KMS-11 (cell line): ENCODE measurements around the gene HSD17B8.

Source experiments
- H2AFZ ChIP-seq: fragments of 200-600 bp; sonication (generic); 2 replicates; pipeline ENCODE4 v1.6.1; 2016; ENCODE audit warnings: antibody characterized with exemption, mixed run types, low read depth
- H3K27ac ChIP-seq: fragments of 200-600 bp; sonication (generic); 2 replicates; pipeline ENCODE4 v1.6.1; 2016; ENCODE audit warnings: mild to moderate bottlenecking, mixed run types
- H3K27me3 ChIP-seq: fragments of 200-600 bp; sonication (generic); 2 replicates; pipeline ENCODE4 v1.6.1; 2017; ENCODE audit warnings: mild to moderate bottlenecking, low read depth, mixed run types, moderate library complexity; ENCODE audit not compliant: insufficient read depth
- H3K36me3 ChIP-seq: fragments of 200-600 bp; sonication (generic); 2 replicates; pipeline ENCODE4 v1.6.1; 2017; ENCODE audit warnings: mild to moderate bottlenecking, mixed run types; ENCODE audit not compliant: insufficient read depth
- H3K4me1 ChIP-seq: fragments of 200-600 bp; sonication (generic); 2 replicates; pipeline ENCODE4 v1.6.1; 2016; ENCODE audit warnings: mild to moderate bottlenecking, low read depth, mixed run types; ENCODE audit not compliant: poor library complexity, severe bottlenecking
- H3K4me2 ChIP-seq: fragments of 200-600 bp; sonication (generic); 2 replicates; pipeline ENCODE4 v1.7.0; 2016; ENCODE audit warnings: mild to moderate bottlenecking, mixed run types
- H3K4me3 ChIP-seq: fragments of 200-600 bp; sonication (generic); IDR thresholded peaks from 2 replicates; pipeline ENCODE4 v1.6.1; 2017; ENCODE audit warnings: low read depth, low read length, mixed read lengths; ENCODE audit not compliant: insufficient read depth
- H3K79me2 ChIP-seq: fragments of 200-600 bp; sonication (generic); 2 replicates; pipeline ENCODE4 v1.6.1; 2016; ENCODE audit warnings: low read depth, mixed run types; ENCODE audit not compliant: insufficient read depth
- H3K9ac ChIP-seq: fragments of 200-600 bp; sonication (generic); 2 replicates; pipeline ENCODE4 v1.6.1; 2016; ENCODE audit warnings: mild to moderate bottlenecking, mixed run types
- H4K20me1 ChIP-seq: fragments of 200-600 bp; sonication (generic); 2 replicates; pipeline ENCODE4 v1.6.1; 2016; ENCODE audit warnings: mild to moderate bottlenecking, mixed run types; ENCODE audit not compliant: insufficient read depth
- TF ChIP-seq, protein P1 (sequence below): fragments of 200-600 bp; sonication (generic); conservative IDR thresholded peaks from 2 replicates; pipeline ENCODE4 v1.6.1; 2017; ENCODE audit warnings: low read depth, mild to moderate bottlenecking, antibody characterized with exemption, low read length, moderate library complexity, mixed read lengths

The HSD17B8 gene

GRCh38 chr6:33167374-33168283 lies 36.8 kb upstream of the HSD17B8 start:
- Histone ChIP-seq H4K20me1 (no peaks in the 10 kb centered on the region), H3K27me3 (no peaks in the 10 kb centered on the region), H3K4me3 (no peak overlapping the region), H3K9ac (no peak overlapping the region), H3K27ac (no peak overlapping the region), H3K4me2 (no peak overlapping the region), H3K36me3 (no peaks in the 10 kb centered on the region), H3K4me1 (no peaks in the 10 kb centered on the region), H3K79me2 (no peaks in the 10 kb centered on the region), H2AFZ (no peak overlapping the region)
- TF ChIP-seq, protein P1, sequence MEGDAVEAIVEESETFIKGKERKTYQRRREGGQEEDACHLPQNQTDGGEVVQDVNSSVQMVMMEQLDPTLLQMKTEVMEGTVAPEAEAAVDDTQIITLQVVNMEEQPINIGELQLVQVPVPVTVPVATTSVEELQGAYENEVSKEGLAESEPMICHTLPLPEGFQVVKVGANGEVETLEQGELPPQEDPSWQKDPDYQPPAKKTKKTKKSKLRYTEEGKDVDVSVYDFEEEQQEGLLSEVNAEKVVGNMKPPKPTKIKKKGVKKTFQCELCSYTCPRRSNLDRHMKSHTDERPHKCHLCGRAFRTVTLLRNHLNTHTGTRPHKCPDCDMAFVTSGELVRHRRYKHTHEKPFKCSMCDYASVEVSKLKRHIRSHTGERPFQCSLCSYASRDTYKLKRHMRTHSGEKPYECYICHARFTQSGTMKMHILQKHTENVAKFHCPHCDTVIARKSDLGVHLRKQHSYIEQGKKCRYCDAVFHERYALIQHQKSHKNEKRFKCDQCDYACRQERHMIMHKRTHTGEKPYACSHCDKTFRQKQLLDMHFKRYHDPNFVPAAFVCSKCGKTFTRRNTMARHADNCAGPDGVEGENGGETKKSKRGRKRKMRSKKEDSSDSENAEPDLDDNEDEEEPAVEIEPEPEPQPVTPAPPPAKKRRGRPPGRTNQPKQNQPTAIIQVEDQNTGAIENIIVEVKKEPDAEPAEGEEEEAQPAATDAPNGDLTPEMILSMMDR = no peak

GRCh38 chr6:33168284-33168601 lies 36.2 kb upstream of the HSD17B8 start:
- no peak overlapping the region for H2AFZ ChIP-seq
- TF ChIP-seq, protein P1 = no peak
- H3K27me3 ChIP-seq = no peaks in the 10 kb centered on the region
- H4K20me1 ChIP-seq = no peaks in the 10 kb centered on the region
- no peak overlapping the region for H3K27ac ChIP-seq
- no peaks in the 10 kb centered on the region for H3K4me1 ChIP-seq
- H3K9ac ChIP-seq = no peak overlapping the region
- no peaks in the 10 kb centered on the region for H3K36me3 ChIP-seq
- H3K79me2 ChIP-seq = no peaks in the 10 kb centered on the region
- H3K4me3 ChIP-seq = no peak overlapping the region
- H3K4me2 ChIP-seq = no peak overlapping the region

DNA sequence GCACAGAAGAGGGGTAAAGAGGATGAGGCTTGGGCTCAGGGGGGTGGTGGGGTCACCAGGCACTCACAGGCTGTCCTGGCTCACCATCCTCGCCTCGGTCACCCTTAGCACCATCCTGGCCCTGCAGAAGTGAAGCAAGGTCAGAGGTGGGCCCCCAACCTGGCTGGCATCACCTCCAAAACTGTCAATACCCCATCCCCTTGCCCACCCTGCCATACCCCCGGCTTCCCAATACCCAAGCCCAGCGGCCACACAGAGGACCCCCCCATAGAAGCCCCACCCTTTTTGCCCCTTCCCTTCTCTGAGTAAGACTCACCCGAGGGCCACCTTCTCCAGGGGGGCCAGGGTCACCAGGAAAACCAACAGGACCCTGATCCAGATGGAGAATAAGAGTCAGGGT lies 35.8 kb upstream of the HSD17B8 start:
- Histone ChIP-seq H2AFZ (no peak overlapping the region), H3K9ac (no peak overlapping the region), H4K20me1 (no peaks in the 10 kb centered on the region), H3K4me2 (no peak overlapping the region), H3K36me3 (no peaks in the 10 kb centered on the region), H3K4me3 (no peak overlapping the region), H3K79me2 (no peaks in the 10 kb centered on the region), H3K27me3 (no peaks in the 10 kb centered on the region), H3K4me1 (no peaks in the 10 kb centered on the region), H3K27ac (no peak overlapping the region)
- TF ChIP-seq, protein P1 = no peak

DNA sequence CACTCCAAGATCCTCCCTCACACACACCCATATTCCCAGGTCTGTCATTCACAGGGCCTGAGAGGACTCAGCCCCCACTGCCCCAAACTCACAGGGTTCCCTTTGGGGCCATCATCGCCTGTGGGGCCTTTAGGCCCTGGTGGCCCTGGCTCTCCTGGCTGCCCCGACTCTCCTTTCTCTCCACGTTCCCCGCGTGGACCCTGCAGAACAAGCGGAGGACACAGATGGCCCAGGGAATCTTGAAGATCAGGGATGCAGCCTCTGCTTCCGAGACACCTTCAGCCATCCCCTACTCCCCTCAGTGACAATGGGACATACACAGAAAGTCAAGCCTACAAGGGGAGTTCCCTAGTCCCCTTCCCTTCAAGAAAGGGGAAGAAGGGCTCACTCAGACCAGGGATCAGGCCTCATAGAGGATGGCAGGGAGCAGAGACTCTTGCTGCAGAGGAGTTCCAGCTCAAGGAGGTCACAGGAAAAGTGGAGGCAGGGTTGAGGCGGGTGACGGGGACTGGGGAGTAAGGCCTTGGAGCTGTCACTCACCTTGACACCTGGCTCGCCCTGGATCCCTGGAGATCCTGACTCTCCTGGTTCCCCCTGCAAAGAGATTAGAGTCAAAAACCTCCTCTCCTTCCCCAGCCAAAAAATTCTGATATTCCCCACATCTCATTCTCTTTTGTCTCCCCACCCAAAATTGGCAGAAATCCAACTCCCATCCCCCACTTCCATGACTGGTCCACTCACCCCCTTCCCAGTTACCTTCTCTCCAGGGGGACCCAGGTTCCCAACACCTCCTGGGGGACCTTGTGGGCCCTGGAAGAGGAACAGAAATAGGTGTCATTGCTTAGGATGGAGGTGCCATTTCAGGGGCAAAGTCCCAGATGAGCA lies 34.9 kb upstream of the HSD17B8 start:
- no peak overlapping the region for H3K27ac ChIP-seq
- no peaks in the 10 kb centered on the region for H4K20me1 ChIP-seq
- no peaks in the 10 kb centered on the region for H3K79me2 ChIP-seq
- no peak overlapping the region for H3K4me3 ChIP-seq
- TF ChIP-seq, protein P1 = no peak
- no peaks in the 10 kb centered on the region for H3K27me3 ChIP-seq
- no peak overlapping the region for H2AFZ ChIP-seq
- no peaks in the 10 kb centered on the region for H3K4me1 ChIP-seq
- H3K36me3 ChIP-seq = no peaks in the 10 kb centered on the region
- no peak overlapping the region for H3K4me2 ChIP-seq
- H3K9ac ChIP-seq = no peak overlapping the region
